ENCODE data around the gene CDHR1. TPM values are rescaled to one million over a fixed set of nuclear protein-coding genes. Genes with fewer than 3 reads are reported as not detected.

The CDHR1 gene
- total RNA-seq, 4 donors from 2014 or later, result under 0.01 to 0.17 (median 0.06) TPM; not detected in 1

DNA sequence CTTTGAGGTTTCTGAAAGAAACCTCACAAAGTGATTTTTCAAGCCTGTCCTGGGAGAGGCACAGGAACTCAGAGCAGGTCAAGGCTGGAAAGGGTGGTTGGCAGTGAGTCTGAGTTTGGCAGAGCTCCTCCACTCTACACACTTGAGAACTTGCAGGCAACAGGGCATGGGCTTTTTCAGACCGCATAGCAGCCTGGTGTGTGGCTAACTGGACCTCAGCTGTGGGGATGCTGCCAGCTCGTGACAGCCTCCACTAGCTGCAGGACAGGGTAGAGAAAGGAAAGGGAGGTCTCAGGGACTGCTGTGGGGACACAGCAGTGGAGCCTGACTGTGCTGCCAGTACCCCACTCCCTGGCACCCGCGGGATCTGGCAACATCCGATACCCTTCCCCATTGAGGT, 2.6 kb downstream of the CDHR1 start:
- intact Hi-C loops (cut with DNase I), result no loop called here
- Histone ChIP-seq H3K9me3 (no peaks in the 10 kb centered on the region), H3K27ac (replicated peaks in 1 of 4) (no peak overlapping the region), H3K36me3 (no peaks in the 10 kb centered on the region), H3K27me3 (peaks cover 0 to 73% (median 23%) of the 10 kb centered on the region in 4 donors), H3K4me3 (no peak overlapping the region), H3K4me1 (peaks cover 6 to 19% (median 15%) of the 10 kb centered on the region in 4 donors)
- no peak for DNase-seq (ENCODE audit: extremely low spot score)
- no peak for TF ChIP-seq POLR2AphosphoS5 (IDR thresholded peaks at IDR 0.05)
- TF ChIP-seq POLR2A (IDR thresholded peaks at IDR 0.05; ENCODE audit: low read depth), result no peak
- TF ChIP-seq, protein P1, sequence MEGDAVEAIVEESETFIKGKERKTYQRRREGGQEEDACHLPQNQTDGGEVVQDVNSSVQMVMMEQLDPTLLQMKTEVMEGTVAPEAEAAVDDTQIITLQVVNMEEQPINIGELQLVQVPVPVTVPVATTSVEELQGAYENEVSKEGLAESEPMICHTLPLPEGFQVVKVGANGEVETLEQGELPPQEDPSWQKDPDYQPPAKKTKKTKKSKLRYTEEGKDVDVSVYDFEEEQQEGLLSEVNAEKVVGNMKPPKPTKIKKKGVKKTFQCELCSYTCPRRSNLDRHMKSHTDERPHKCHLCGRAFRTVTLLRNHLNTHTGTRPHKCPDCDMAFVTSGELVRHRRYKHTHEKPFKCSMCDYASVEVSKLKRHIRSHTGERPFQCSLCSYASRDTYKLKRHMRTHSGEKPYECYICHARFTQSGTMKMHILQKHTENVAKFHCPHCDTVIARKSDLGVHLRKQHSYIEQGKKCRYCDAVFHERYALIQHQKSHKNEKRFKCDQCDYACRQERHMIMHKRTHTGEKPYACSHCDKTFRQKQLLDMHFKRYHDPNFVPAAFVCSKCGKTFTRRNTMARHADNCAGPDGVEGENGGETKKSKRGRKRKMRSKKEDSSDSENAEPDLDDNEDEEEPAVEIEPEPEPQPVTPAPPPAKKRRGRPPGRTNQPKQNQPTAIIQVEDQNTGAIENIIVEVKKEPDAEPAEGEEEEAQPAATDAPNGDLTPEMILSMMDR (IDR thresholded peaks at IDR 0.05), result no peak
- TF ChIP-seq EP300 (IDR thresholded peaks at IDR 0.05), result no peak
- 79% methylated on average over 5 of the region's 5 CpGs for WGBS

DNA sequence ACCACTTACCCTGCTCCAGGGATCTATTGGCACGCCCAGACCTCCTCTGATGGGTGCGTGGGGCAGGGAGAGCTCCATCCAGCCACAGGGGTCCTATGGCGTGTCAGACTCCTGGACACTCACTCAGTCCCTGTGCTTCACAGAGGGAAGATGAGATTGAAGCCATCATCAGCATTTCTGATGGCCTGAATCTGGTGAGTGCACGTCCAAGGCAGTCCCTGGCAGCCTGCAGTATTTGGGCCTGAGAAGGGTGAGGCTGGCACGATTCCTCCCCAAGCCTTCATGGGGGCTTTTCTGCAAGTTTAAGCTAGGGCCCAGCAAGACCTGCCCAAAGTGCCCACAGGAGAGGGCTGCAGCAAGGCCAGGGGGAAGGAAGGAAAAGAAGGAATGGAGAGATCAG, 3.3 kb downstream of the CDHR1 start:
- Histone ChIP-seq H3K27ac (replicated peaks in 1 of 4) (no peak overlapping the region), H3K27me3 (peaks cover 0 to 74% (median 23%) of the 10 kb centered on the region in 4 donors), H3K9me3 (no peaks in the 10 kb centered on the region), H3K4me1 (peaks cover 6 to 19% (median 15%) of the 10 kb centered on the region in 4 donors), H3K36me3 (no peaks in the 10 kb centered on the region), H3K4me3 (no peak overlapping the region)
- 79% methylated on average over 5 of the region's 5 CpGs for WGBS
- DNase-seq (ENCODE audit: extremely low spot score), result no peak
- TF ChIP-seq POLR2AphosphoS5 (IDR thresholded peaks at IDR 0.05), result no peak
- no peak for TF ChIP-seq EP300 (IDR thresholded peaks at IDR 0.05)
- TF ChIP-seq, protein P1 (IDR thresholded peaks at IDR 0.05), result no peak
- no peak for TF ChIP-seq POLR2A (IDR thresholded peaks at IDR 0.05; ENCODE audit: low read depth)
- intact Hi-C loops (cut with DNase I), result no loop called here

DNA sequence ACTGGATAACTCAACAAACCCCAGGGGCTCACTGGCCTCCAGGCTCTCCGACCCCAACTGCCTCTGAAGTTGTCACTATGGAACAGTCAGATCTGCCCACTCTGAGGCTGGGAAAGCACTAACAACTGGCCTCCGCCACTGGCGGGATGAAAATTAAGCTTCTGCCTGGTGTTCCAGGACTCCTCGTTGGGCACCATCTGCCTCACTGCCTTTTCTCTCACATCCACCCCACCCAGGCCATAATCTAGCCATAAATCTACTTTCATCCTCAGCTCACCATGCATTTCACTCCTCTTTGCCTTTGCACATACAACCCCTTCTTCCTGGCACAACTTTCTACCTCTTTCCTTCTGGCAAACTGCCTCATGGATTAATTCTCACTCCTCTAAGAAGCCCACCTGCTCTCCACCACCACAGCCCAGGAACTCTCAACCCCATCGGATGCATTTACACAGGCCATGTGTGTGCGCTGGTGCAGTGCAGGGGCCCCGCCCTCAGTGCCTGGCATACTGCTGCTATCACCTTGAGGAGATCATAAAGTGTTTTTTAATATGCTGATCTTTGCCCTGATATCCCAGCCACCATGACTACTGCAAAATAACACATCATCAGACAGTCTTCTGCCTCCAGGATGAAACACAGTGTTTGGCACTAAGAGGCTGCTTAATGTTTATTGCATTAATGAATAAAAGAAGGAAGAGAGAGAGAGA, 4.0 kb downstream of the CDHR1 start:
- Histone ChIP-seq H3K4me1 (peaks cover 6 to 19% (median 15%) of the 10 kb centered on the region in 4 donors), H3K36me3 (no peaks in the 10 kb centered on the region), H3K27me3 (peaks cover 0 to 71% (median 23%) of the 10 kb centered on the region in 4 donors), H3K27ac (replicated peaks in 1 of 4) (no peak overlapping the region), H3K4me3 (no peak overlapping the region), H3K9me3 (no peaks in the 10 kb centered on the region)
- intact Hi-C loops (cut with DNase I), result no loop called here
- DNase-seq (ENCODE audit: extremely low spot score), result no peak
- WGBS, result 82% methylated on average over 7 of the region's 7 CpGs
- TF ChIP-seq POLR2A (IDR thresholded peaks at IDR 0.05; ENCODE audit: low read depth) (no peak), POLR2AphosphoS5 (IDR thresholded peaks at IDR 0.05) (no peak), EP300 (IDR thresholded peaks at IDR 0.05) (no peak)
- TF ChIP-seq, protein P1 (IDR thresholded peaks at IDR 0.05), result no peak

DNA sequence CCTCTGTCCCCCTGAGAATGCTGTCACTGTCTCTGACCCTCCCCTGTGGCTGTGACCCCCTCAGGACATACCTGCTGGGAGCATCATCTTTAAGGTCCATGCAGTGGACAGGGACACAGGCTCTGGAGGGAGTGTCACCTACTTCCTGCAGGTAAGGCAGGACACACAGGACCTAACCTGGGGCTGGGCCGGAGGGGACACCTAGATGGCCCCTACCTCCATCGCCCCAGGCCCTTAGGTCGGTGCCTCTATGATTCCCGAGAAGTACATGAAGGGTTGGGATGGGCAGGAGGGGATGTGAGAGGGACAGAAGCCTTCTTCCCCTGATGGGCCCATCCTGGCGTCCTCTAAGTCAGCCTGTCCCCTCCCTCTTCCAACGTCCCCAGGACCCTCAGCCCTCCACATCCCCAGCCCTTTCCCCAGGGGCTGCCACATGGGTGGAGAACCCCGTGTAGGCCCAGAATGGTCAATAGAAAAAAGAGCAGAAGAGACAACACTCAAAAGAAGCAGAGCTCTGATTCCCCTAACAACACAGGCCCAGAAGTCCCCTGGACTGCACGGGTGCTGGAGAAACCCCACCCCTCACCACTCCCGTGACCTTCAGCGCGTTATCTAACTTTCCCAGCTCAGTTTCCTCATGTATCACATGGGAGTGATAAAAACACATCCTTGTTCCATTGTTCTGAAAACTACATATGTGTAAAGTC, 6.4 kb downstream of the CDHR1 start:
- WGBS, result 80% methylated on average over 10 of the region's 11 CpGs
- intact Hi-C loops (cut with DNase I), result no loop called here
- Histone ChIP-seq H3K27ac (replicated peaks in 1 of 4) (no peak overlapping the region), H3K4me3 (no peak overlapping the region), H3K27me3 (peaks cover 0 to 53% (median 7%) of the 10 kb centered on the region in 4 donors), H3K36me3 (no peaks in the 10 kb centered on the region), H3K4me1 (no peaks in the 10 kb centered on the region), H3K9me3 (no peaks in the 10 kb centered on the region)
- DNase-seq (ENCODE audit: extremely low spot score), result no peak
- TF ChIP-seq POLR2AphosphoS5 (IDR thresholded peaks at IDR 0.05) (no peak), POLR2A (IDR thresholded peaks at IDR 0.05; ENCODE audit: low read depth) (no peak)

DNA sequence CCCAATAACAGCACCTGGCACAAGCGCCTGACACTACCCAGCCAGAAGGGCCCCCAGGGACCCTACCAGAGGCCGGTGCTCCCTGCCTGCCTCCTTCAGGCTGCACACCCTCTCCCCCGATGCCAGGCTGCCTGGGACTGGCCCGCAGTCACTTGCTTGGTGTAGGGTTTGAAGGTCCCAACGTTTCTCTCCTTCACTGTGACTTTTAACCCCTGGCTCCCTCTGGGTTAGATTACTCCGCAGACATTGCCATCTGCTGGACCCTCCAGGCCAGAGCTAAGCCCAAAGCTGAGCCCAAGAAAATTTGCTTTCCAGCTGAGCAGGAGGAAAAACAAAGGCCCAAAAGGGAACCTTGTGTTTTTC, 6.9 kb downstream of the CDHR1 start:
- H3K9me3 ChIP-seq, result no peaks in the 10 kb centered on the region
- intact Hi-C loops (cut with DNase I), result no loop called here
- H3K27me3 ChIP-seq, result peaks cover 0 to 53% (median 2%) of the 10 kb centered on the region in 4 donors
- 81% methylated on average over 4 of the region's 6 CpGs for WGBS
- no peak overlapping the region for H3K27ac ChIP-seq (replicated peaks in 1 of 4)
- no peak overlapping the region for H3K4me3 ChIP-seq
- H3K4me1 ChIP-seq, result no peaks in the 10 kb centered on the region
- TF ChIP-seq, protein P1 (IDR thresholded peaks at IDR 0.05), result no peak
- TF ChIP-seq EP300 (IDR thresholded peaks at IDR 0.05), result no peak
- no peak for TF ChIP-seq POLR2A (IDR thresholded peaks at IDR 0.05; ENCODE audit: low read depth)
- no peak for TF ChIP-seq POLR2AphosphoS5 (IDR thresholded peaks at IDR 0.05)
- H3K36me3 ChIP-seq, result no peaks in the 10 kb centered on the region
- no peak for DNase-seq (ENCODE audit: extremely low spot score)

Measured in esophagus muscularis mucosa (tissue), 4 donors.